ENCODE results near the gene PNPLA7.
A peak's percentile ranks its signal among the peaks of the same experiment; 100 is the strongest.
"Not testable (repeated sequence)": the region's sequence is repeated elsewhere in the genome, so short reads cannot be mapped to it uniquely, and the experiment has no call there.

PNPLA7 gene

GRCh38 chr9:137476856-137477255 is 73.3 kb downstream of the PNPLA7 start:
- DNase-seq: no peak

GRCh38 chr9:137475666-137476065 is 74.5 kb downstream of the PNPLA7 start:
- no peak for DNase-seq

- DNase-seq: no peak
These were observed 75.9 kb downstream of the PNPLA7 start for GRCh38 chr9:137474271-137474670.

GRCh38 chr9:137470785-137471184 is 79.4 kb downstream of the PNPLA7 start:
- DNase-seq: no peak

GRCh38 chr9:137467896-137468295 is 82.3 kb downstream of the PNPLA7 start:
- DNase-seq: no peak

GRCh38 chr9:137467161-137467581 is 83.0 kb downstream of the PNPLA7 start:
- DNase-seq: no peak

GRCh38 chr9:137466389-137467085 is 83.7 kb downstream of the PNPLA7 start:
- not testable (repeated sequence) for DNase-seq

GRCh38 chr9:137465720-137466388 is 84.3 kb downstream of the PNPLA7 start:
- DNase-seq: no peak

GRCh38 chr9:137465000-137465719 is 85.0 kb downstream of the PNPLA7 start:
- DNase-seq: peak; percentile 53

GRCh38 chr9:137464291-137464999 is 85.8 kb downstream of the PNPLA7 start:
- peak; percentile 55 for DNase-seq

- DNase-seq: no peak
These were observed 86.3 kb downstream of the PNPLA7 start for GRCh38 chr9:137463931-137464290.

- DNase-seq: no peak
These were observed 86.9 kb downstream of the PNPLA7 start for GRCh38 chr9:137462986-137463930.

GRCh38 chr9:137462396-137462985 is 87.7 kb downstream of the PNPLA7 start:
- DNase-seq: no peak

- DNase-seq: peak; percentile 89
These were observed 88.4 kb downstream of the PNPLA7 start for GRCh38 chr9:137461663-137462395.

- no peak for DNase-seq
These were observed 88.9 kb downstream of the PNPLA7 start for GRCh38 chr9:137461316-137461662.

GRCh38 chr9:137460363-137461315 is 89.6 kb downstream of the PNPLA7 start:
- DNase-seq: peak; percentile 63

- DNase-seq: peak; percentile 66
These were observed 90.4 kb downstream of the PNPLA7 start for GRCh38 chr9:137459601-137460362.

GRCh38 chr9:137459152-137459600 is 91.0 kb downstream of the PNPLA7 start, which contains the start of gene NSMF:
TSS of gene NSMF (minus strand) at chr9:137459334. CDS start at chr9:137459102, 232 bp downstream.
- peak; percentile 98 for DNase-seq

Measured in activated effector memory CD4-positive, alpha-beta T cell treated with anti-CD3 and anti-CD28 coated beads, Interleukin-2, amount 50 U/mL, for 16 hours (primary cell).